DOHH2 (cell line): Measurements from ENCODE around the gene DCDC2.
"Not testable (repeated sequence)": the region's sequence is repeated elsewhere in the genome, so short reads cannot be mapped to it uniquely, and the experiment has no call there.

Experiments used
- H3F3A ChIP-seq: fragments of 200-600 bp; sonication (generic), shearing (Covaris generic); 2 replicates; pipeline ENCODE4 v1.6.0; 2016; ENCODE audit warnings: antibody characterized with exemption, mild to moderate bottlenecking; ENCODE audit not compliant: control insufficient read depth, insufficient read depth
- H3K27ac ChIP-seq: fragments of 200-600 bp; sonication (generic); 2 replicates; pipeline ENCODE4 v1.5.1; 2014; ENCODE audit warnings: low read depth, mild to moderate bottlenecking, low read length, moderate library complexity
- H3K27me3 ChIP-seq: fragments of 200-600 bp; sonication (generic); 2 replicates; pipeline ENCODE4 v1.6.1; 2014; ENCODE audit warnings: mild to moderate bottlenecking, low read length, mixed read lengths; ENCODE audit not compliant: control insufficient read depth
- H3K36me3 ChIP-seq: fragments of 200-600 bp; sonication (generic); 2 replicates; pipeline ENCODE4 v1.6.1; 2014; ENCODE audit warnings: mild to moderate bottlenecking, low read length, moderate library complexity, mixed read lengths; ENCODE audit not compliant: control insufficient read depth
- H3K4me1 ChIP-seq: fragments of 200-600 bp; sonication (generic); 2 replicates; pipeline ENCODE4 v1.6.1; 2014; ENCODE audit warnings: mild to moderate bottlenecking, low read length, mixed read lengths; ENCODE audit not compliant: control insufficient read depth
- H3K4me2 ChIP-seq: fragments of 200-600 bp; sonication (generic); 2 replicates; pipeline ENCODE4 v1.6.0; 2014; ENCODE audit warnings: mild to moderate bottlenecking, low read length, moderate library complexity
- H3K4me3 ChIP-seq: fragments of 200-600 bp; sonication (generic); 2 replicates; pipeline ENCODE4 v1.5.1; 2014; ENCODE audit warnings: mild to moderate bottlenecking, low read length, mixed read lengths
- H3K79me2 ChIP-seq: fragments of 200-600 bp; sonication (generic); 2 replicates; pipeline ENCODE4 v1.6.1; 2014; ENCODE audit warnings: mild to moderate bottlenecking, low read length, mixed read lengths; ENCODE audit not compliant: control insufficient read depth
- H3K9me2 ChIP-seq: fragments of 200-600 bp; sonication (generic); replicated peaks from 2 replicates; pipeline ENCODE4 v1.6.1; 2014; ENCODE audit warnings: mild to moderate bottlenecking, low read length, mixed read lengths; ENCODE audit not compliant: control insufficient read depth
- H3K9me3 ChIP-seq: fragments of 200-600 bp; sonication (generic); 2 replicates; pipeline ENCODE4 v1.6.1; 2014; ENCODE audit warnings: antibody characterized with exemption, low read length, mixed read lengths; ENCODE audit not compliant: control insufficient read depth, insufficient read depth
- H4K20me1 ChIP-seq: fragments of 200-600 bp; sonication (generic); 2 replicates; pipeline ENCODE4 v1.6.0; 2014; ENCODE audit warnings: low read depth, mild to moderate bottlenecking, antibody characterized with exemption, low read length, moderate library complexity; ENCODE audit not compliant: control insufficient read depth, insufficient read depth
- CTCF ChIP-seq: fragments of 200-600 bp; sonication (generic); IDR thresholded peaks from one replicate; pipeline ENCODE4 v1.5.1; 2014; ENCODE audit warnings: antibody characterized with exemption, mild to moderate bottlenecking, low read depth, low read length; ENCODE audit not compliant: poor library complexity, severe bottlenecking
- EZH2phosphoT487 ChIP-seq: fragments of 200-600 bp; sonication (generic); IDR thresholded peaks from 2 replicates; pipeline ENCODE4 v1.6.1; 2017; ENCODE audit warnings: borderline replicate concordance, mild to moderate bottlenecking, antibody characterized with exemption, low read length, moderate library complexity, mixed read lengths

DCDC2 gene

GRCh38 chr6:24147511-24148153, 210.2 kb downstream of the DCDC2 start:
- H3K36me3 ChIP-seq, result no peaks in the 10 kb centered on the region
- H3K27me3 ChIP-seq, result no peaks in the 10 kb centered on the region
- no peak overlapping the region for H3K4me2 ChIP-seq
- no peaks in the 10 kb centered on the region for H3K4me1 ChIP-seq
- no peaks in the 10 kb centered on the region for H3F3A ChIP-seq
- no peaks in the 10 kb centered on the region for H3K79me2 ChIP-seq
- no peak overlapping the region for H3K4me3 ChIP-seq
- TF ChIP-seq EZH2phosphoT487, result no peak
- no peak for TF ChIP-seq CTCF
- peaks cover 3% of the 10 kb centered on the region; the same call in 1 of the 2 replicates for H3K9me3 ChIP-seq
- no peaks in the 10 kb centered on the region for H3K9me2 ChIP-seq
- H4K20me1 ChIP-seq, result no peaks in the 10 kb centered on the region
- no peak overlapping the region for H3K27ac ChIP-seq

- H4K20me1 ChIP-seq, result no peaks in the 10 kb centered on the region
- no peaks in the 10 kb centered on the region for H3F3A ChIP-seq
- H3K36me3 ChIP-seq, result no peaks in the 10 kb centered on the region
- no peaks in the 10 kb centered on the region for H3K79me2 ChIP-seq
- no peak overlapping the region for H3K27ac ChIP-seq
- no peaks in the 10 kb centered on the region for H3K9me2 ChIP-seq
- peaks cover 6% of the 10 kb centered on the region; the same call in 1 of the 2 replicates for H3K9me3 ChIP-seq
- H3K4me2 ChIP-seq, result no peak overlapping the region
- no peak for TF ChIP-seq EZH2phosphoT487
- no peak for TF ChIP-seq CTCF
- no peaks in the 10 kb centered on the region for H3K4me1 ChIP-seq
- H3K27me3 ChIP-seq, result no peaks in the 10 kb centered on the region
- H3K4me3 ChIP-seq, result no peak overlapping the region
These were observed 211.0 kb downstream of the DCDC2 start for GRCh38 chr6:24146871-24147270.

GRCh38 chr6:24145690-24146131, 212.1 kb downstream of the DCDC2 start:
- Histone ChIP-seq H3K4me1 (no peaks in the 10 kb centered on the region), H3K9me2 (no peaks in the 10 kb centered on the region), H3K27ac (no peak overlapping the region), H3K4me2 (no peak overlapping the region), H3K36me3 (no peaks in the 10 kb centered on the region), H3F3A (no peaks in the 10 kb centered on the region), H3K27me3 (no peaks in the 10 kb centered on the region), H4K20me1 (no peaks in the 10 kb centered on the region), H3K4me3 (no peak overlapping the region), H3K9me3 (peaks cover 6% of the 10 kb centered on the region; the same call in 1 of the 2 replicates), H3K79me2 (no peaks in the 10 kb centered on the region)
- TF ChIP-seq EZH2phosphoT487 (no peak), CTCF (no peak)

GRCh38 chr6:24142733-24143132, 215.1 kb downstream of the DCDC2 start:
- H3K9me3 ChIP-seq, H3K4me1 ChIP-seq, H4K20me1 ChIP-seq, H3F3A ChIP-seq, H3K27me3 ChIP-seq, H3K79me2 ChIP-seq, H3K36me3 ChIP-seq, H3K27ac ChIP-seq, H3K4me3 ChIP-seq, H3K4me2 ChIP-seq, H3K9me2 ChIP-seq: not testable (repeated sequence)
